Kidney (tissue), 14 donors: ENCODE data around the gene POLD4. TPM values are rescaled to one million over a fixed set of nuclear protein-coding genes. Genes with fewer than 3 reads are reported as not detected.
A peak's percentile ranks its signal among the peaks of the same experiment; 100 is the strongest.

Experiments
- DNase-seq, 5 donors: peaks; one replicate each; pipeline ENCODE4 v3.0.0-alpha.2; 2013 to 2020
- FAIRE-seq: peaks from 2 replicates; lab custom pipeline; 2012; peaks lifted over from hg19 to GRCh38; lab: Jason Lieb, UNC
- H3K27ac ChIP-seq, 2 donors: one replicate each; pipeline ENCODE4 v1.7.0; 2013; ENCODE audit warnings: low read depth in 2 of 2, low read length in 2 of 2, inconsistent platforms in 1 of 2
- H3K27me3 ChIP-seq: one replicate; pipeline ENCODE4 v1.7.1; 2013; ENCODE audit warnings: low read length, inconsistent platforms; ENCODE audit not compliant: control insufficient read depth, insufficient read depth
- H3K36me3 ChIP-seq, 3 donors: one replicate each; pipeline versions ENCODE4 v1.7.0 to v1.7.1; 2013; ENCODE audit warnings: low read length in 3 of 3, control low read depth in 1 of 3, inconsistent platforms in 1 of 3; ENCODE audit not compliant: insufficient read depth in 3 of 3, control insufficient read depth in 2 of 3
- H3K4me1 ChIP-seq, 3 donors: one replicate each; pipeline versions ENCODE4 v1.7.0 to v1.7.1; 2013; ENCODE audit warnings: low read length in 3 of 3, inconsistent platforms in 1 of 3, low read depth in 1 of 3; ENCODE audit not compliant: control insufficient read depth in 2 of 3, insufficient read depth in 2 of 3
- H3K4me3 ChIP-seq, 3 donors: one replicate each; pipeline versions ENCODE4 v1.7.0 to v1.8.1; 2013; ENCODE audit warnings: low read length in 3 of 3, control low read depth in 1 of 3, inconsistent platforms in 1 of 3
- H3K9ac ChIP-seq, 3 donors: one replicate each; pipeline versions ENCODE4 v1.7.0 to v1.7.1; 2013; ENCODE audit warnings: low read length in 3 of 3, control low read depth in 1 of 3, inconsistent platforms in 1 of 3
- H3K9me3 ChIP-seq, 3 donors: one replicate each; pipeline versions ENCODE4 v1.7.0 to v1.7.1; 2013; ENCODE audit warnings: low read length in 3 of 3, control low read depth in 1 of 3, inconsistent platforms in 1 of 3; ENCODE audit not compliant: control insufficient read depth in 2 of 3, insufficient read depth in 1 of 3
- intact Hi-C: fragments of 100-400 bp; cut with DNase I; formaldehyde crosslinking; loops from one replicate; pipeline ENCODE4 v1.11.1; 2022
- polyA plus RNA-seq: library from polyadenylated mRNA; stranded (reverse); fragments of 350-450 nt; fragmentation: Illumina TruSeq; extraction: RNeasy Lipid Tissue Mini Kit (QIAGEN cat#74804); gene quantifications from one replicate; pipeline ENCODE4 v1.2.3, GENCODE V29; 2014; ENCODE audit warnings: low read depth, low replicate concordance; ENCODE audit not compliant: insufficient read depth
- total RNA-seq: library from RNA; stranded (reverse); fragmentation: NEBNext Ultra II Directional; extraction: Animal tissue kit (Norgen Biotek cat#: 25700); gene quantifications from one replicate; pipeline ENCODE4 v1.2.1, GENCODE V29; 2021
- TF ChIP-seq, protein P1 (sequence below): IDR thresholded peaks from 3 replicates; pipeline ENCODE4 v1.5.1; 2012; ENCODE audit warnings: mild to moderate bottlenecking, moderate library complexity, borderline replicate concordance; ENCODE audit not compliant: insufficient read depth; ENCODE audit errors: extremely low read depth
- donor health status: control.
- donor health status: control.
- donor health status: control.
- donor health status: control.
- donor health status: control.
- donor health status: DM: yes; HTN: yes; CAD: no.
- donor health status: Normal renal cell carcinoma (clear cell type).

The POLD4 gene
- total and polyA plus RNA-seq, 2 donors from 2014 or later: 54.4 to 174 TPM

DNA sequence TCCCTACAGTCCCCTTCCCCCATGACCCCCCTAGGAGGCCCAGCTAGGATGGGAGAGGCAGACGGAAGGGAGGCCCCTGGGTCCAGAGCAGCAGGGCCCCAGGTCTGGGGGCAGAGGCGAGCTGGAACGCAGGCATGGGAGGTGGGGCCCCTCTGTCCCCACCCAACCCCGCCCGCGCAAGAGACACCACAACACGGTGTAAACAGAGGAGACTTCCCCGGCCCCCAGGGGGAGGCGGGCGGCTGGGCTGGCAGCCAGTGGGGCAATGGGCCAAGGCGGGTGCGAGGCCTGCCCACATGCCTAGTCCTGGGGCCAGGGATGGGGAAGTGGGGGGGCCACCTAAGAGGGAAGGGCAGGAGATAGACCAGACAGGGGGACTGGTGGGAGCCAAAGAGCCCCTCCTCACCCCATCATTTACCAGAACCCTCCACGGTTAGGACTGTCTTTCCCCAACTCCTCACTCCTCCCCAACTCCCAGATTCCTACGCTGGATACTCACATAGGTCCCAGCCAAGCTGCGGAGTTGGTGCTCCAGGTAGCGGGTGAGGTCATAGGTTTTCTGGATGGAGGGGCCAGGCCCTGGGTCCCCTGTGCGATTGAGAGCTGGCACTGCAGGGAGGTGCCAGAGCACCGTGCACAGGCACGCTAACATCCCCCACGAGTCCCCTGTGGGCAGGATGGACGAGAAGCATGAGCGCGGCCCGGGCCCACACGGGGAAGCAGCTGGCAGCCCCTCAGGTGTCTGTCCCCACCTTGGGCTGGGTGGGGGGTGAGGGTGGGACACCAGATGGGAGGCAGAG lies 13.8 kb upstream of the POLD4 start:
- TF ChIP-seq, protein P1, sequence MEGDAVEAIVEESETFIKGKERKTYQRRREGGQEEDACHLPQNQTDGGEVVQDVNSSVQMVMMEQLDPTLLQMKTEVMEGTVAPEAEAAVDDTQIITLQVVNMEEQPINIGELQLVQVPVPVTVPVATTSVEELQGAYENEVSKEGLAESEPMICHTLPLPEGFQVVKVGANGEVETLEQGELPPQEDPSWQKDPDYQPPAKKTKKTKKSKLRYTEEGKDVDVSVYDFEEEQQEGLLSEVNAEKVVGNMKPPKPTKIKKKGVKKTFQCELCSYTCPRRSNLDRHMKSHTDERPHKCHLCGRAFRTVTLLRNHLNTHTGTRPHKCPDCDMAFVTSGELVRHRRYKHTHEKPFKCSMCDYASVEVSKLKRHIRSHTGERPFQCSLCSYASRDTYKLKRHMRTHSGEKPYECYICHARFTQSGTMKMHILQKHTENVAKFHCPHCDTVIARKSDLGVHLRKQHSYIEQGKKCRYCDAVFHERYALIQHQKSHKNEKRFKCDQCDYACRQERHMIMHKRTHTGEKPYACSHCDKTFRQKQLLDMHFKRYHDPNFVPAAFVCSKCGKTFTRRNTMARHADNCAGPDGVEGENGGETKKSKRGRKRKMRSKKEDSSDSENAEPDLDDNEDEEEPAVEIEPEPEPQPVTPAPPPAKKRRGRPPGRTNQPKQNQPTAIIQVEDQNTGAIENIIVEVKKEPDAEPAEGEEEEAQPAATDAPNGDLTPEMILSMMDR: no peak
- Histone ChIP-seq H3K36me3 (peaks cover 0 to 3% (median 0%) of the 10 kb centered on the region in 3 donors), H3K27me3 (no peaks in the 10 kb centered on the region), H3K4me1 (peaks cover 5 to 31% (median 17%) of the 10 kb centered on the region in 3 donors), H3K4me3 (no peak overlapping the region), H3K9ac (no peak overlapping the region), H3K27ac (no peak overlapping the region), H3K9me3 (no peaks in the 10 kb centered on the region)
- FAIRE-seq: no peak
- intact Hi-C loops: no loop called here
- no peak for DNase-seq

DNA sequence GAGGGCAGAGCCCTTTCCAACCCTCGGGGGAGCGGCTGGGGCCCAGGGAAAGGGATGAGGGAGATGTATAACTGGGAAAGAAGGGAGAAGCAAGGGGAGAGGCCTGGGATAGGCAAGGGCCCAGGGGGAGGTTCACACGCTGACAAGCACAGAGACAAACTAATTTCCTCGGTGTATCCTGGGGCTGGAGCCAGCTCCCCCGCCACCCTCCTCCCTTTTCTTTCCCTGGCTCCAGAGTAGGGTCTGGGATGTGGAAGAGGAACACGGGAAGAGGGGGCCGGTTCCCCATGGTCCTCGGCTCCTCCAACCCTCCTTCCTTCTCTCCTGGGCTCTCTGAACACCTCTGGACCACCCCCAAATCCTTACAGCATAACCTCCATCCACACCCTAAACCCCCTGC lies 13.2 kb upstream of the POLD4 start:
- H3K4me3 ChIP-seq: no peak overlapping the region
- H3K27ac ChIP-seq: peak overlapping the region in 1 of 2 donors; percentile 22
- H3K9me3 ChIP-seq: no peaks in the 10 kb centered on the region
- intact Hi-C loops: no loop called here
- H3K36me3 ChIP-seq: peaks cover 0 to 3% (median 0%) of the 10 kb centered on the region in 3 donors
- H3K9ac ChIP-seq: peak overlapping the region in 1 of 3 donors; percentile 7
- DNase-seq (peak in 2 of 5 donors; percentile 25 to 51), FAIRE-seq (no peak)
- peaks cover 5 to 25% (median 17%) of the 10 kb centered on the region in 3 donors for H3K4me1 ChIP-seq
- TF ChIP-seq, protein P1: no peak
- H3K27me3 ChIP-seq: no peaks in the 10 kb centered on the region

DNA sequence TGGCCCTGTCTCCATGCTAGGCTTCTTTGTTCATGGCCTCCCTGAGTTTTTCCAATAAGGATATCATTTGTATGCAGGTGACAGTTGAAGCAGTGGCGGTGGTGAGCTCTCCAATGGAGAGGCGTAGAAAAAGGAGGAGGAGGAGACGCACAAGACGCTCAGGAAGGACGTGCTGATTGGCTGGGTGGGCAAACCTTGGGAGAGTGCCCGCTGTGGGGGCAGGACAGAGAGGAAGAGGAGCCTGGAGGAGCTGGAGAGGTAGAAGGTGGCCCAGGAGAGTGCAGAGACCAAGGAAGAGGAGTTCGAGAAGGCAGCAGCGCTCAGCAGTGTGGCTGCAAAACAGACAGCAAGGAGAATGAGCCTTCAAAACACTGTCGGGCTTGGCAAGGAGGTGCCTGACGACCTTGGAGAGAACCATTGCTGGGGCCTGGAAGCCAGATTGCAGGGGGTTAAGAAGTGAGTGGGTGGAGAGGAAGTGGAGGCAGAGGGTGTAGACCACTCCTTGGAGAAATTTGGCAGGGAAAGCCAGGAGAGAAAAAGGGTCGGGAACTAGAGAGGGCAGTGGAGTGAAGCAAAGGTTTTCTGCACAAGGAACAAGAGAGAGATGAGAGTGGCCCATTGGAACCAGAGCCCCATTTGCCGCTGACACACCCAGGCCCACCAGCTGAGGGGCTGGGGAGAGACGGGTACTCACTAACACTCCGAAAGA lies 12.5 kb upstream of the POLD4 start:
- Histone ChIP-seq H3K9me3 (no peaks in the 10 kb centered on the region), H3K4me3 (no peak overlapping the region), H3K36me3 (peaks cover 0 to 3% (median 0%) of the 10 kb centered on the region in 3 donors), H3K27ac (peak overlapping the region in 1 of 2 donors; percentile 22), H3K4me1 (peaks cover 5 to 19% (median 11%) of the 10 kb centered on the region in 3 donors), H3K9ac (peak overlapping the region in 1 of 3 donors; percentile 7), H3K27me3 (no peaks in the 10 kb centered on the region)
- TF ChIP-seq, protein P1: no peak
- FAIRE-seq (no peak), DNase-seq (no peak)
- intact Hi-C loops: no loop called here
